K562 (cell line): Measurements from ENCODE around the gene RNF34. TPM values are rescaled to one million over a fixed set of nuclear protein-coding genes. Genes with fewer than 3 reads are reported as not detected.
A peak's percentile ranks its signal among the peaks of the same experiment; 100 is the strongest.

Experiments used
- GABPA ChIP-seq: fragments of 200-800 bp; sonication (Bioruptor generic); conservative IDR thresholded peaks from 2 replicates; pipeline ENCODE4 v1.6.1; 2016; ENCODE audit warnings: low read depth, missing genetic modification characterization, missing compliant biosample characterization
- HMGXB4 ChIP-seq: sonication (generic); formaldehyde crosslinking; IDR thresholded peaks from 2 replicates; pipeline ENCODE4 v1.8.1; 2023; ENCODE audit warnings: mild to moderate bottlenecking, missing genetic modification reagents
- KDM2B ChIP-seq: fragments of 250-450 bp; sonication (Bioruptor Pico); IDR thresholded peaks from 2 replicates; pipeline ENCODE4 v1.8.0; 2021; ENCODE audit warnings: mild to moderate bottlenecking, moderate library complexity
- NONO ChIP-seq, 2 experiments: fragments of 200-400 bp in 1 of 2; fragments of 450-650 bp in 1 of 2; formaldehyde crosslinking in 1 of 2; IDR thresholded peaks; 2 replicates each; pipeline ENCODE4 v1.6.1; 2017; ENCODE audit warnings: low read depth in 2 of 2, mild to moderate bottlenecking in 2 of 2, moderate library complexity in 2 of 2, low read length in 1 of 2
- POLR2G ChIP-seq: fragments of 200-400 bp; formaldehyde crosslinking; IDR thresholded peaks from 2 replicates; pipeline ENCODE4 v1.6.1; 2017; ENCODE audit warnings: low read depth, mild to moderate bottlenecking, antibody characterized with exemption, low read length, moderate library complexity
- POLR3G ChIP-seq: IDR thresholded peaks from 2 replicates; pipeline ENCODE4 v1.6.1; 2011; ENCODE audit not compliant: insufficient read length, insufficient replicate concordance; ENCODE audit errors: extremely low read depth
- RB1 ChIP-seq: fragments of 450-650 bp; IDR thresholded peaks from 2 replicates; pipeline ENCODE4 v1.6.1; 2017; ENCODE audit warnings: low read depth, mild to moderate bottlenecking
- RBBP5 ChIP-seq: fragments of 200-600 bp; sonication (generic); IDR thresholded peaks from 2 replicates; pipeline ENCODE4 v1.6.1; 2012; ENCODE audit warnings: borderline replicate concordance, mild to moderate bottlenecking, low read length, control low read depth, inconsistent platforms; ENCODE audit not compliant: insufficient read depth, poor library complexity, severe bottlenecking
- SIN3B ChIP-seq: fragments of 450-650 bp; IDR thresholded peaks from 2 replicates; pipeline ENCODE4 v1.6.1; 2017; ENCODE audit warnings: low read depth, mild to moderate bottlenecking, moderate library complexity
- TAF15 ChIP-seq: fragments of 200-400 bp; formaldehyde crosslinking; IDR thresholded peaks from 2 replicates; pipeline ENCODE4 v1.6.1; 2017; ENCODE audit warnings: mild to moderate bottlenecking, low read depth, low read length, moderate library complexity
- ZBTB11 ChIP-seq, 3 experiments: fragments of 200-800 bp in 1 of 3; fragments of 250-450 bp in 1 of 3; fragments of 450-650 bp in 1 of 3; sonication (Bioruptor Pico) in 1 of 3; sonication (Bioruptor generic) in 1 of 3; formaldehyde crosslinking in 1 of 3; IDR thresholded peaks; 2 replicates each; pipeline versions ENCODE4 v1.6.1 to v1.8.0; 2016 to 2022; ENCODE audit warnings: mild to moderate bottlenecking in 2 of 3, missing genetic modification characterization in 2 of 3, missing compliant biosample characterization in 1 of 3, moderate library complexity in 1 of 3
- ZBTB17 ChIP-seq: fragments of 450-650 bp; formaldehyde crosslinking; IDR thresholded peaks from 2 replicates; pipeline ENCODE4 v1.4.0; 2020; ENCODE audit warnings: mild to moderate bottlenecking
- ZNF511 ChIP-seq: sonication (generic); formaldehyde crosslinking; IDR thresholded peaks from 2 replicates; pipeline ENCODE4 v1.8.0; 2022; ENCODE audit warnings: mild to moderate bottlenecking, missing genetic modification reagents
- ZNF592 ChIP-seq: fragments of 450-650 bp; IDR thresholded peaks from 2 replicates; pipeline ENCODE4 v1.6.1; 2017; ENCODE audit warnings: antibody characterized with exemption, mild to moderate bottlenecking
- polyA plus RNA-seq, 8 experiments: library from polyadenylated mRNA; depleted of rRNA in 4 of 8; stranded (reverse) in 5 of 8; unstranded in 3 of 8; fragments of >200 nt; fragmentation: Nextera tagmentation in 2 of 8; fragmentation: Illumina TruSeq in 1 of 8; extraction: Ambion mirVana in 2 of 8; extraction: Trizol in 1 of 8; gene quantifications; 2 replicates each; pipeline versions ENCODE4 v1.2.1 to v1.2.3, GENCODE V29; 2011 to 2014; ENCODE audit warnings: inconsistent platforms in 1 of 8, missing spikeins in 1 of 8
- total RNA-seq, 7 experiments: library from RNA; depleted of rRNA in 6 of 7; stranded (reverse); fragments of >200 nt in 6 of 7; fragmentation: Illumina TruSeq in 2 of 7; extraction: Trizol in 2 of 7; gene quantifications; 2 replicates each; pipeline versions ENCODE4 v1.2.1 to v1.2.3, GENCODE V29; 2011 to 2021; ENCODE audit warnings: low replicate concordance in 1 of 7

RNF34 gene
- total and polyA plus RNA-seq, 9 of the 15 experiments (the other 6 are each of a cell fraction or from before 2014, with no cell fraction given) = 41.7 to 88.9 (median 54.1) TPM

- TF ChIP-seq POLR3G = no peak
- peak; percentile 16; the same call in 1 of the 2 replicates for TF ChIP-seq KDM2B
- peak in 1 of 3 experiments; percentile 83; a peak in 2 of 6 replicates for TF ChIP-seq ZBTB11 (CRISPR knock-in tag; IDR thresholded peaks at IDR 0.05)
- peak; percentile 6 for TF ChIP-seq RBBP5
- peak; percentile 38; the same call in 1 of the 2 replicates for TF ChIP-seq RB1
- peak; percentile 92 for TF ChIP-seq POLR2G
- no peak for TF ChIP-seq TAF15
- TF ChIP-seq ZNF511 (CRISPR knock-in tag) = 0 out of 2 replicates have a peak, but pooled peaks have one; percentile 54
- TF ChIP-seq ZBTB17 (CRISPR knock-in tag) = 0 out of 2 replicates have a peak, but pooled peaks have one; percentile 20
- TF ChIP-seq ZNF592 = peak; percentile 43; the same call in 1 of the 2 replicates
- TF ChIP-seq SIN3B = 0 out of 2 replicates have a peak, but pooled peaks have one; percentile 12
- TF ChIP-seq NONO (IDR thresholded peaks at IDR 0.05; ENCODE audit: low read depth in 2 of 2, low read length in 1 of 2) = peak in 1 of 2 experiments; percentile 59; a peak in 1 of 4 replicates
- TF ChIP-seq HMGXB4 (CRISPR knock-in tag) = peak; percentile 59; the same call in 1 of the 2 replicates
- TF ChIP-seq GABPA (tag) = peak; percentile 72
Observed at GRCh38 chr12:121466794-121467637, 67.1 kb downstream of the RNF34 start (continued).
